HFFc6 (cell line): Measurements from ENCODE around the gene ETHE1. TPM values are rescaled to one million over a fixed set of nuclear protein-coding genes. Genes with fewer than 3 reads are reported as not detected.

Source experiments
- DNase-seq: peaks from one replicate; pipeline ENCODE4 v3.0.0-alpha.2; 2018
- H3K27ac Mint-ChIP-seq: 2 replicates; pipeline ENCODE4 v1.8.0; 2020; ENCODE audit warnings: mild to moderate bottlenecking, mixed read lengths
- H3K27me3 Mint-ChIP-seq: 2 replicates; pipeline ENCODE4 v1.8.0; 2021; ENCODE audit warnings: mild to moderate bottlenecking, moderate library complexity, mixed read lengths; ENCODE audit not compliant: insufficient read depth
- H3K36me3 Mint-ChIP-seq: 2 replicates; pipeline ENCODE4 v1.8.0; 2021; ENCODE audit warnings: low read depth, mixed read lengths
- H3K4me1 Mint-ChIP-seq: 2 replicates; pipeline ENCODE4 v1.8.0; 2020; ENCODE audit warnings: low read depth, mixed read lengths
- H3K4me3 Mint-ChIP-seq: 2 replicates; pipeline ENCODE4 v1.8.0; 2020; ENCODE audit warnings: mild to moderate bottlenecking, moderate library complexity, mixed read lengths
- H3K9me3 Mint-ChIP-seq: 2 replicates; pipeline ENCODE4 v1.8.0; 2020; ENCODE audit warnings: mild to moderate bottlenecking, mixed read lengths
- total RNA-seq, 6 experiments: library from RNA; stranded (reverse); fragmentation: NEBNext Ultra II Directional; extraction: Animal tissue kit (Norgen Biotek cat#: 25700); gene quantifications; 2 replicates in 1 of 6; 3 replicates in 5 of 6; pipeline ENCODE4 v1.2.3, GENCODE V29; 2021
- TF ChIP-seq, protein P1 (sequence below): fragments of 200-600 bp; sonication (generic); IDR thresholded peaks from 2 replicates; pipeline ENCODE4 v1.5.0; 2021; ENCODE audit warnings: antibody characterized with exemption, mild to moderate bottlenecking

Gene ETHE1
- total RNA-seq, 6 experiments from 2014 or later = 81.3 to 125 (median 107) TPM

DNA sequence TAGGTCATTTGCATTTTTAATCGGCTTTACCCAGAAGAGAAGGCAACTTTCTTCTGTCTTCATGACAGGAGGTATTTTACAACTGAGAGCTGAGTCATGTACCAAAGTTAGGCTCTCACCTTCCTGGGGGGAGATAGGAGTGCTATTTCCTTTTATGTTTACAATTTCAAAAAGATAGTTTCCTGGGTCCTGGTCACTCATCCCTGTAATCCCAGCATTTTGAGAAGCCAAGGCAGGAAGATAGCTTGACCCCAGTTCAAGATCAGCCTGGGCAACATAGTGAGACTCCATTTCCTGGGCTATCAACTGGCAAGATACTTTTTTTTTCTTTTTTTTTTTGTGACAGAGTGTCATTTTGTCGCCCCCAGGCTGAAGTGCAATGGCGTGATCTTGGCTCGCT, 69.2 kb downstream of the ETHE1 start:
- TF ChIP-seq, protein P1, sequence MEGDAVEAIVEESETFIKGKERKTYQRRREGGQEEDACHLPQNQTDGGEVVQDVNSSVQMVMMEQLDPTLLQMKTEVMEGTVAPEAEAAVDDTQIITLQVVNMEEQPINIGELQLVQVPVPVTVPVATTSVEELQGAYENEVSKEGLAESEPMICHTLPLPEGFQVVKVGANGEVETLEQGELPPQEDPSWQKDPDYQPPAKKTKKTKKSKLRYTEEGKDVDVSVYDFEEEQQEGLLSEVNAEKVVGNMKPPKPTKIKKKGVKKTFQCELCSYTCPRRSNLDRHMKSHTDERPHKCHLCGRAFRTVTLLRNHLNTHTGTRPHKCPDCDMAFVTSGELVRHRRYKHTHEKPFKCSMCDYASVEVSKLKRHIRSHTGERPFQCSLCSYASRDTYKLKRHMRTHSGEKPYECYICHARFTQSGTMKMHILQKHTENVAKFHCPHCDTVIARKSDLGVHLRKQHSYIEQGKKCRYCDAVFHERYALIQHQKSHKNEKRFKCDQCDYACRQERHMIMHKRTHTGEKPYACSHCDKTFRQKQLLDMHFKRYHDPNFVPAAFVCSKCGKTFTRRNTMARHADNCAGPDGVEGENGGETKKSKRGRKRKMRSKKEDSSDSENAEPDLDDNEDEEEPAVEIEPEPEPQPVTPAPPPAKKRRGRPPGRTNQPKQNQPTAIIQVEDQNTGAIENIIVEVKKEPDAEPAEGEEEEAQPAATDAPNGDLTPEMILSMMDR = no peak
- Mint-ChIP-seq H3K4me3 (no peak overlapping the region), H3K4me1 (no peaks in the 10 kb centered on the region), H3K27me3 (peaks cover 28% of the 10 kb centered on the region), H3K27ac (no peak overlapping the region), H3K9me3 (peaks cover 1% of the 10 kb centered on the region), H3K36me3 (peaks cover under 1% of the 10 kb centered on the region; the same call in 1 of the 2 replicates)
- DNase-seq = no peak

Other genes starting within 250 kb of the ETHE1 start
- under 1 TPM; 0.54 to 1.00 (median 0.71) TPM for gene CD177, start 173.5 kb downstream of the ETHE1 start, total RNA-seq
- gene TEX101, start 112.3 kb downstream of the ETHE1 start, total RNA-seq = not detected
- gene LYPD3, start 61.6 kb downstream of the ETHE1 start, total RNA-seq = under 1 TPM; 0.17 to 0.35 (median 0.22) TPM
- gene PHLDB3, start 22.5 kb downstream of the ETHE1 start, total RNA-seq = 10 to 100 TPM in 4 of 6 experiments, 1 to 10 TPM in 2; 7.5 to 12.5 (median 11.7) TPM
- gene ZNF575, start 6.0 kb upstream of the ETHE1 start, total RNA-seq = 1 to 10 TPM; 1.6 to 2.9 (median 2.3) TPM
- 10 to 100 TPM; 16.2 to 29.8 (median 27.1) TPM for gene XRCC1, start 48.3 kb upstream of the ETHE1 start, total RNA-seq
- under 1 TPM in 2 of 6 experiments, not detected in 4; 0.23 to 0.61 TPM for gene PINLYP, start 48.6 kb upstream of the ETHE1 start, total RNA-seq
- gene IRGQ, start 68.9 kb upstream of the ETHE1 start, total RNA-seq = 10 to 100 TPM; 19.5 to 24.7 (median 21.2) TPM
- gene ZNF576, start 69.4 kb upstream of the ETHE1 start, total RNA-seq = 10 to 100 TPM; 18.1 to 20.8 (median 20.0) TPM
- gene SRRM5, start 84.9 kb upstream of the ETHE1 start, total RNA-seq = under 1 TPM in 5 of 6 experiments, not detected in 1; 0.11 to 0.31 (median 0.21) TPM
- 10 to 100 TPM; 32.2 to 42.2 (median 37.3) TPM for gene ZNF428, start 92.4 kb upstream of the ETHE1 start, total RNA-seq
- 1 to 10 TPM in 2 of 6 experiments, under 1 TPM in 4; 0.43 to 1.3 (median 0.82) TPM for gene CADM4, start 112.6 kb upstream of the ETHE1 start, total RNA-seq
- gene PLAUR, start 143.0 kb upstream of the ETHE1 start, total RNA-seq = 100 to 1,000 TPM; 123 to 163 (median 152) TPM
- not detected for gene IRGC, start 188.9 kb upstream of the ETHE1 start, total RNA-seq
- gene SMG9, start 227.8 kb upstream of the ETHE1 start, total RNA-seq = 10 to 100 TPM; 29.8 to 39.4 (median 32.0) TPM